IMR-90 (cell line): ENCODE results near the gene EXOC6. TPM values are rescaled to one million over a fixed set of nuclear protein-coding genes. Genes with fewer than 3 reads are reported as not detected.

Source experiments
- ATAC-seq: fragments of 200-7000 bp; cut with Tn5 transposase; 2 replicates; pipeline ENCODE4 v1.9.1; 2020; ENCODE audit warnings: low read depth, mild to moderate bottlenecking, moderate library complexity
- BruUV-seq: library from RNA; stranded (reverse); fragments of 400-500 nt; replicated peaks from 2 replicates; lab custom pipeline; 2021; lab: Mats Ljungman, UMichigan
- CTCF ChIA-PET: fragments of 300-600 bp; formaldehyde crosslinking; extraction: SDS; loops from one replicate; lab custom pipeline; 2021; ENCODE audit warnings: antibody characterized with exemption; lab: Yijun Ruan, JAX
- POLR2A ChIA-PET: fragments of 300-600 bp; sonication (Branson Sonifier 250); formaldehyde crosslinking; loops from one replicate; lab custom pipeline; 2022; ENCODE audit warnings: antibody characterized with exemption; ENCODE audit not compliant: unreplicated experiment; lab: Charles Lee
- DNase-seq: peaks from one replicate; pipeline ENCODE4 v3.0.0; 2013
- H2AFZ ChIP-seq: replicated peaks from 2 replicates; pipeline ENCODE3; 2013; ENCODE audit warnings: low read length, mild to moderate bottlenecking; ENCODE audit not compliant: poor library complexity
- H2AK5ac ChIP-seq: 2 replicates; pipeline ENCODE4 v1.6.1; 2013; ENCODE audit warnings: low read depth, low read length, inconsistent platforms
- H2AK9ac ChIP-seq: replicated peaks from 2 replicates; pipeline ENCODE3; 2013; ENCODE audit warnings: mild to moderate bottlenecking, low read depth, low read length, moderate library complexity; ENCODE audit not compliant: poor library complexity
- H2BK120ac ChIP-seq: 2 replicates; pipeline ENCODE4 v1.6.1; 2013; ENCODE audit warnings: low read depth, low read length, inconsistent platforms
- H2BK15ac ChIP-seq: 3 replicates; pipeline ENCODE4 v1.6.1; 2013; ENCODE audit warnings: low read depth, low read length, inconsistent platforms
- H2BK20ac ChIP-seq: 2 replicates; pipeline ENCODE4 v1.6.1; 2013; ENCODE audit warnings: low read depth, mild to moderate bottlenecking, inconsistent platforms, low read length, moderate library complexity
- H2BK5ac ChIP-seq: 2 replicates; pipeline ENCODE4 v1.6.1; 2013; ENCODE audit warnings: mild to moderate bottlenecking, low read depth, low read length, inconsistent platforms; ENCODE audit not compliant: poor library complexity, severe bottlenecking
- H3K14ac ChIP-seq: replicated peaks from 2 replicates; pipeline ENCODE4 v1.6.1; 2013; ENCODE audit warnings: low read depth, low read length, inconsistent platforms
- H3K18ac ChIP-seq: 2 replicates; pipeline ENCODE4 v1.6.1; 2013; ENCODE audit warnings: low read depth, low read length, control low read depth
- H3K23ac ChIP-seq: 2 replicates; pipeline ENCODE4 v1.6.1; 2013; ENCODE audit warnings: low read depth, low read length, inconsistent platforms
- H3K27ac ChIP-seq: 2 replicates; pipeline ENCODE4 v1.5.1; 2013; ENCODE audit warnings: mild to moderate bottlenecking, control low read depth, low read length; ENCODE audit not compliant: insufficient read depth
- H3K27me3 ChIP-seq: 2 replicates; pipeline ENCODE4 v1.6.1; 2013; ENCODE audit warnings: low read length; ENCODE audit not compliant: control insufficient read depth, insufficient read depth
- H3K36me3 ChIP-seq: 2 replicates; pipeline ENCODE4 v1.6.1; 2013; ENCODE audit warnings: low read length, mixed read lengths; ENCODE audit not compliant: control insufficient read depth, insufficient read depth
- H3K4ac ChIP-seq: 2 replicates; pipeline ENCODE4 v1.6.1; 2013; ENCODE audit warnings: low read depth, low read length, inconsistent platforms
- H3K4me1 ChIP-seq: 2 replicates; pipeline ENCODE4 v1.6.1; 2013; ENCODE audit warnings: low read length, mixed read lengths; ENCODE audit not compliant: control insufficient read depth, insufficient read depth
- H3K4me2 ChIP-seq: 2 replicates; pipeline ENCODE4 v1.6.1; 2013; ENCODE audit warnings: low read depth, mild to moderate bottlenecking, control low read depth, low read length, moderate library complexity
- H3K4me3 ChIP-seq: 2 replicates; pipeline ENCODE4 v1.5.1; 2013; ENCODE audit warnings: low read depth, mild to moderate bottlenecking, control low read depth, low read length, moderate library complexity; ENCODE audit not compliant: insufficient read depth
- H3K56ac ChIP-seq: 2 replicates; pipeline ENCODE4 v1.6.1; 2013; ENCODE audit warnings: low read length, inconsistent platforms; ENCODE audit not compliant: insufficient read depth; ENCODE audit errors: extremely low read depth
- H3K79me1 ChIP-seq, 2 experiments: 2 replicates each; pipeline ENCODE4 v1.6.1; 2013; ENCODE audit warnings: low read length in 2 of 2, inconsistent platforms in 1 of 2, low read depth in 1 of 2
- H3K9ac ChIP-seq: 2 replicates; pipeline ENCODE4 v1.6.1; 2013; ENCODE audit warnings: low read depth, low read length, control low read depth
- H3K9me1 ChIP-seq: 2 replicates; pipeline ENCODE4 v1.6.1; 2013; ENCODE audit warnings: low read length, inconsistent platforms; ENCODE audit not compliant: insufficient read depth
- H3K9me3 ChIP-seq: 2 replicates; pipeline ENCODE4 v1.6.1; 2013; ENCODE audit warnings: low read length; ENCODE audit not compliant: control insufficient read depth, insufficient read depth
- H4K20me1 ChIP-seq: 2 replicates; pipeline ENCODE4 v1.6.1; 2013; ENCODE audit warnings: low read length, inconsistent platforms; ENCODE audit not compliant: insufficient read depth
- H4K5ac ChIP-seq: 2 replicates; pipeline ENCODE4 v1.6.1; 2013; ENCODE audit warnings: mild to moderate bottlenecking, low read depth, low read length, control low read depth
- H4K8ac ChIP-seq, 2 experiments: 2 replicates each; pipeline ENCODE4 v1.6.1; 2013; ENCODE audit warnings: low read depth in 2 of 2, low read length in 2 of 2, control low read depth in 1 of 2, inconsistent platforms in 1 of 2
- H4K91ac ChIP-seq: 2 replicates; pipeline ENCODE4 v1.6.1; 2013; ENCODE audit warnings: low read depth, low read length, inconsistent platforms; ENCODE audit not compliant: insufficient read depth
- BHLHE40 ChIP-seq: fragments of 150-350 bp; IDR thresholded peaks from 2 replicates; pipeline ENCODE4 v1.6.1; 2016; ENCODE audit warnings: mild to moderate bottlenecking, low read depth, low read length
- CHD1 ChIP-seq: IDR thresholded peaks from 2 replicates; pipeline ENCODE4 v1.6.1; 2012; ENCODE audit warnings: low read depth, low read length, improper control_type of control experiment
- FOS ChIP-seq: fragments of 150-350 bp; IDR thresholded peaks from 2 replicates; pipeline ENCODE4 v1.6.1; 2016; ENCODE audit warnings: low read depth, low read length
- MAFK ChIP-seq: IDR thresholded peaks from 2 replicates; pipeline ENCODE4 v1.6.1; 2012; ENCODE audit warnings: low read depth, low read length, improper control_type of control experiment
- MAZ ChIP-seq: IDR thresholded peaks from 2 replicates; pipeline ENCODE4 v1.6.1; 2012; ENCODE audit warnings: low read depth, mild to moderate bottlenecking, low read length, improper control_type of control experiment, moderate library complexity, borderline replicate concordance
- POLR2A ChIP-seq: IDR thresholded peaks from 2 replicates; pipeline ENCODE4 v1.6.1; 2012; ENCODE audit warnings: mild to moderate bottlenecking, low read depth, low read length
- RAD21 ChIP-seq: IDR thresholded peaks from 2 replicates; pipeline ENCODE4 v1.6.1; 2012; ENCODE audit warnings: low read length, improper control_type of control experiment
- RCOR1 ChIP-seq: IDR thresholded peaks from 2 replicates; pipeline ENCODE4 v1.6.1; 2012; ENCODE audit warnings: mild to moderate bottlenecking, low read length, improper control_type of control experiment; ENCODE audit not compliant: insufficient replicate concordance
- SMC3 ChIP-seq: fragments of 150-350 bp; IDR thresholded peaks from 2 replicates; pipeline ENCODE4 v1.6.1; 2016; ENCODE audit warnings: low read depth, mild to moderate bottlenecking, antibody characterized with exemption, low read length, moderate library complexity
- WGBS, 2 experiments: methylation state at CpG; one replicate each; pipeline versions ENCODE4 v1.1.5 to v1.1.7; 2013; ENCODE audit warnings: missing lambda C conversion rate in 2 of 2; ENCODE audit not compliant: insufficient read length in 1 of 2; ENCODE audit errors: extremely low coverage in 2 of 2; 5-methylcytosine and 5-hydroxymethylcytosine counted together
- dilution Hi-C: fragments of 300-500 bp; cut with HindIII; formaldehyde crosslinking; loops from one replicate; pipeline ENCODE4 v1.14.3; 2018; ENCODE audit warnings: low sequenced_read_pairs; ENCODE audit not compliant: unreplicated experiment
- in situ Hi-C: fragments of 300-500 bp; cut with MboI; formaldehyde crosslinking; loops from 3 replicates; pipeline ENCODE4 v1.14.3; 2019; ENCODE audit warnings: low sequenced_read_pairs, inconsistent platforms, mixed read lengths
- intact Hi-C: fragments of 100-400 bp; cut with micrococcal nuclease; formaldehyde crosslinking; loops from 2 replicates; pipeline ENCODE4 v1.10.0; 2022
- polyA plus RNA-seq, 3 experiments: library from polyadenylated mRNA; depleted of rRNA; stranded (reverse); fragments of >200 nt; gene quantifications; 2 replicates each; pipeline ENCODE4 v1.2.3, GENCODE V29; 2012; ENCODE audit warnings: low replicate concordance in 1 of 3
- total RNA-seq: library from RNA; depleted of rRNA; stranded (reverse); fragments of >200 nt; gene quantifications from 2 replicates; pipeline ENCODE4 v1.2.3, GENCODE V29; 2012
- TF ChIP-seq, protein P1 (sequence below): conservative IDR thresholded peaks from 2 replicates; pipeline ENCODE4 v1.5.1; 2012; ENCODE audit warnings: mild to moderate bottlenecking, low read depth, low read length, improper control_type of control experiment
- TF ChIP-seq, protein P2 (sequence below): fragments of 150-350 bp; IDR thresholded peaks from 2 replicates; pipeline ENCODE4 v1.6.1; 2016; ENCODE audit warnings: low read depth, mild to moderate bottlenecking, low read length, moderate library complexity, borderline replicate concordance
- TF ChIP-seq, protein P3 (sequence below): fragments of 150-350 bp; IDR thresholded peaks from 2 replicates; pipeline ENCODE4 v1.6.1; 2017; ENCODE audit warnings: mild to moderate bottlenecking, antibody characterized with exemption, low read length, low read depth

Gene EXOC6
- total and polyA plus RNA-seq, 2 of the 4 experiments (the other 2 are of a cell fraction): 4.5 to 11.5 TPM

DNA sequence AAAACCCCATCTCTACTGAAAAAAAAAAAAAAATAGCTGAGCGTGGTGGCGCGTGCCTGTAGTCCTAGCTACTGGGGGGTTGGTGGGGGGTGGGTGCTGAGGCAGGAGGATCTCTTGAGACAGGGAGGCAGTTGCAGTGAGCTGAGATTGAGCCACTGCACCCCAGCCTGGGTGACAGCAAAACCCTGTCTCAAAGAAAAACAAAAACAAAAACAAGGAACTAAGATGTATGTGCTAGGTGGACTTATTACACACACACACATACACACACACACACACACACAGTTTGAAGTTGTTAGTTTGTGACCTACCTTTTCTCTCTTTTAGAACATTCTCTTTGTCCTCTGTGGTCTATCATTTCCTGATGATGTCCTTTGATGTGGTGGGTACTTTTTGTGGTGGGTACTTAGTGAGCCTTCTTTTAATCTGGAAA, 53.5 kb downstream of the EXOC6 start:
- Histone ChIP-seq H3K23ac (peak overlapping the region; percentile 47; the same call in 1 of the 2 replicates), H3K36me3 (peaks cover 3% of the 10 kb centered on the region; the same call in 1 of the 2 replicates), H3K27me3 (no peaks in the 10 kb centered on the region), H2BK5ac (no peak overlapping the region), H3K4ac (no peak overlapping the region), H2AK9ac (no peak overlapping the region), H4K8ac (no peak overlapping the region), H3K4me2 (no peak overlapping the region), H3K56ac (no peak overlapping the region), H2BK15ac (no peak overlapping the region), H3K27ac (no peak overlapping the region), H3K14ac (0 out of 2 replicates have a peak overlapping the region, but pooled peaks have one; percentile 5), H3K79me1 (no peaks in the 10 kb centered on the region; a peak in 1 of 4 replicates), H3K4me1 (no peaks in the 10 kb centered on the region), H4K5ac (no peak overlapping the region), H3K9me1 (no peaks in the 10 kb centered on the region), H3K9me3 (no peaks in the 10 kb centered on the region), H4K20me1 (no peaks in the 10 kb centered on the region), H4K91ac (no peak overlapping the region), H2AK5ac (no peak overlapping the region), H3K9ac (no peak overlapping the region), H2BK120ac (no peak overlapping the region), H3K4me3 (no peak overlapping the region), H2BK20ac (no peak overlapping the region), H3K18ac (no peak overlapping the region), H2AFZ (no peak overlapping the region)
- dilution Hi-C loops: no loop called here
- CTCF ChIA-PET: no interaction called here
- BruUV-seq: no TSS peak
- intact Hi-C loops: no loop called here
- in situ Hi-C loops: no loop called here
- POLR2A ChIA-PET: interaction anchor here (1.1 kb wide), 1 partner anchor 9 kb away, joined by 3 read pairs; no protein-coding TSS in a partner anchor
- no peak for DNase-seq
- TF ChIP-seq RAD21: no peak
- TF ChIP-seq MAZ: no peak
- TF ChIP-seq SMC3: no peak
- no peak for TF ChIP-seq MAFK
- TF ChIP-seq RCOR1: no peak
- TF ChIP-seq, protein P1, sequence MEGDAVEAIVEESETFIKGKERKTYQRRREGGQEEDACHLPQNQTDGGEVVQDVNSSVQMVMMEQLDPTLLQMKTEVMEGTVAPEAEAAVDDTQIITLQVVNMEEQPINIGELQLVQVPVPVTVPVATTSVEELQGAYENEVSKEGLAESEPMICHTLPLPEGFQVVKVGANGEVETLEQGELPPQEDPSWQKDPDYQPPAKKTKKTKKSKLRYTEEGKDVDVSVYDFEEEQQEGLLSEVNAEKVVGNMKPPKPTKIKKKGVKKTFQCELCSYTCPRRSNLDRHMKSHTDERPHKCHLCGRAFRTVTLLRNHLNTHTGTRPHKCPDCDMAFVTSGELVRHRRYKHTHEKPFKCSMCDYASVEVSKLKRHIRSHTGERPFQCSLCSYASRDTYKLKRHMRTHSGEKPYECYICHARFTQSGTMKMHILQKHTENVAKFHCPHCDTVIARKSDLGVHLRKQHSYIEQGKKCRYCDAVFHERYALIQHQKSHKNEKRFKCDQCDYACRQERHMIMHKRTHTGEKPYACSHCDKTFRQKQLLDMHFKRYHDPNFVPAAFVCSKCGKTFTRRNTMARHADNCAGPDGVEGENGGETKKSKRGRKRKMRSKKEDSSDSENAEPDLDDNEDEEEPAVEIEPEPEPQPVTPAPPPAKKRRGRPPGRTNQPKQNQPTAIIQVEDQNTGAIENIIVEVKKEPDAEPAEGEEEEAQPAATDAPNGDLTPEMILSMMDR: no peak
- TF ChIP-seq, protein P2, sequence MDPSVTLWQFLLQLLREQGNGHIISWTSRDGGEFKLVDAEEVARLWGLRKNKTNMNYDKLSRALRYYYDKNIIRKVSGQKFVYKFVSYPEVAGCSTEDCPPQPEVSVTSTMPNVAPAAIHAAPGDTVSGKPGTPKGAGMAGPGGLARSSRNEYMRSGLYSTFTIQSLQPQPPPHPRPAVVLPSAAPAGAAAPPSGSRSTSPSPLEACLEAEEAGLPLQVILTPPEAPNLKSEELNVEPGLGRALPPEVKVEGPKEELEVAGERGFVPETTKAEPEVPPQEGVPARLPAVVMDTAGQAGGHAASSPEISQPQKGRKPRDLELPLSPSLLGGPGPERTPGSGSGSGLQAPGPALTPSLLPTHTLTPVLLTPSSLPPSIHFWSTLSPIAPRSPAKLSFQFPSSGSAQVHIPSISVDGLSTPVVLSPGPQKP: no peak
- no peak for TF ChIP-seq FOS
- TF ChIP-seq, protein P3, sequence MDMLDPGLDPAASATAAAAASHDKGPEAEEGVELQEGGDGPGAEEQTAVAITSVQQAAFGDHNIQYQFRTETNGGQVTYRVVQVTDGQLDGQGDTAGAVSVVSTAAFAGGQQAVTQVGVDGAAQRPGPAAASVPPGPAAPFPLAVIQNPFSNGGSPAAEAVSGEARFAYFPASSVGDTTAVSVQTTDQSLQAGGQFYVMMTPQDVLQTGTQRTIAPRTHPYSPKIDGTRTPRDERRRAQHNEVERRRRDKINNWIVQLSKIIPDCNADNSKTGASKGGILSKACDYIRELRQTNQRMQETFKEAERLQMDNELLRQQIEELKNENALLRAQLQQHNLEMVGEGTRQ: no peak
- no peak for TF ChIP-seq CHD1
- no peak for TF ChIP-seq POLR2A
- TF ChIP-seq BHLHE40: no peak
- no peak for ATAC-seq
- no CpG with 5 or more reads among the region's 3 CpGs for WGBS, 2 experiments
